ENCODE data around the gene PPP1R14D.
"Not testable (repeated sequence)": the region's sequence is repeated elsewhere in the genome, so short reads cannot be mapped to it uniquely, and the experiment has no call there.

Gene PPP1R14D

GRCh38 chr15:40828447-40829036, at the start of gene PPP1R14D:
Gene PPP1R14D (minus strand): TSS chr15:40828708. CDS start chr15:40828641, 67 bp downstream.
- no peak for DNase-seq

- DNase-seq, result no peak
Observed at GRCh38 chr15:40877694-40878093, 49.2 kb upstream of the PPP1R14D start.

- no peak for DNase-seq
Observed at GRCh38 chr15:40875991-40876730, 47.7 kb upstream of the PPP1R14D start.

GRCh38 chr15:40873694-40874561, 45.4 kb upstream of the PPP1R14D start, which contains the start of gene RHOV:
Gene RHOV (minus strand): TSS chr15:40874234. CDS start chr15:40874139, 95 bp downstream.
- DNase-seq, result peak; percentile 34

- no peak for DNase-seq
Observed at GRCh38 chr15:40872791-40873693, 44.5 kb upstream of the PPP1R14D start.

GRCh38 chr15:40871749-40872617, 43.5 kb upstream of the PPP1R14D start:
- no peak for DNase-seq

GRCh38 chr15:40870716-40871115, 42.2 kb upstream of the PPP1R14D start:
- no peak for DNase-seq

GRCh38 chr15:40869686-40870085, 41.2 kb upstream of the PPP1R14D start:
- DNase-seq, result no peak

- DNase-seq, result no peak
Observed at GRCh38 chr15:40867199-40867598, 38.7 kb upstream of the PPP1R14D start.

- DNase-seq, result no peak
Observed at GRCh38 chr15:40863660-40864270, 35.3 kb upstream of the PPP1R14D start.

- not testable (repeated sequence) for DNase-seq
Observed at GRCh38 chr15:40861147-40861546, 32.6 kb upstream of the PPP1R14D start.

GRCh38 chr15:40859206-40859851, 30.8 kb upstream of the PPP1R14D start:
- peak; percentile 64 for DNase-seq

GRCh38 chr15:40858706-40859105, 30.2 kb upstream of the PPP1R14D start:
- no peak for DNase-seq

GRCh38 chr15:40857601-40858341, 29.3 kb upstream of the PPP1R14D start:
- DNase-seq, result peak; percentile 69

- DNase-seq, result no peak
Observed at GRCh38 chr15:40856746-40857145, 28.2 kb upstream of the PPP1R14D start.

GRCh38 chr15:40855706-40856234, 27.3 kb upstream of the PPP1R14D start:
- no peak for DNase-seq

GRCh38 chr15:40854161-40854560, 25.7 kb upstream of the PPP1R14D start:
- no peak for DNase-seq

GRCh38 chr15:40853241-40853890, 24.9 kb upstream of the PPP1R14D start:
- no peak for DNase-seq

- DNase-seq, result no peak
Observed at GRCh38 chr15:40852529-40852928, 24.0 kb upstream of the PPP1R14D start.

All from activated effector memory CD4-positive, alpha-beta T cell treated with Interleukin-2 at 50 U/mL for 16 hours (primary cell).